ENCODE measurements around the gene ODAM.
A peak's percentile ranks its signal among the peaks of the same experiment; 100 is the strongest.
"Not testable (repeated sequence)": the region's sequence is repeated elsewhere in the genome, so short reads cannot be mapped to it uniquely, and the experiment has no call there.

ODAM gene

GRCh38 chr4:70195425-70195824 lies at the start of gene ODAM:
ODAM (plus strand) TSS chr4:70195725; CDS start chr4:70196544, 819 bp downstream.
- DNase-seq, result no peak

- DNase-seq, result no peak
Measured at GRCh38 chr4:70151271-70151670, 44.3 kb upstream of the ODAM start.

- no peak for DNase-seq
Measured at GRCh38 chr4:70152088-70152487, 43.4 kb upstream of the ODAM start.

- DNase-seq, result no peak
Measured at GRCh38 chr4:70153937-70154336, 41.6 kb upstream of the ODAM start, which contains the start of gene PRR27. PRR27 (plus strand) TSS chr4:70154237; CDS start chr4:70154376, 139 bp downstream.

GRCh38 chr4:70158576-70158975 lies 36.9 kb upstream of the ODAM start:
- DNase-seq, result no peak

- DNase-seq, result no peak
Measured at GRCh38 chr4:70177090-70177489, 18.4 kb upstream of the ODAM start.

- DNase-seq, result no peak
Measured at GRCh38 chr4:70178075-70178660, 17.4 kb upstream of the ODAM start.

- DNase-seq, result no peak
Measured at GRCh38 chr4:70179811-70180210, 15.7 kb upstream of the ODAM start.

GRCh38 chr4:70181864-70182263 lies 13.7 kb upstream of the ODAM start:
- DNase-seq, result no peak

- DNase-seq, result no peak
Measured at GRCh38 chr4:70182517-70183167, 12.9 kb upstream of the ODAM start.

- peak; percentile 1 for DNase-seq
Measured at GRCh38 chr4:70183168-70183939, 12.2 kb upstream of the ODAM start.

- no peak for DNase-seq
Measured at GRCh38 chr4:70183940-70184246, 11.6 kb upstream of the ODAM start.

GRCh38 chr4:70187216-70187615 lies 8.3 kb upstream of the ODAM start:
- DNase-seq, result no peak

GRCh38 chr4:70190579-70190978 lies 4.9 kb upstream of the ODAM start:
- no peak for DNase-seq

GRCh38 chr4:70191647-70192046 lies 3.9 kb upstream of the ODAM start:
- DNase-seq, result no peak

GRCh38 chr4:70192895-70193294 lies 2.6 kb upstream of the ODAM start:
- no peak for DNase-seq

GRCh38 chr4:70196857-70197256 lies 1.3 kb downstream of the ODAM start:
- no peak for DNase-seq

- DNase-seq, result no peak
Measured at GRCh38 chr4:70197842-70198241, 2.3 kb downstream of the ODAM start.

GRCh38 chr4:70203601-70204000 lies 8.1 kb downstream of the ODAM start:
- no peak for DNase-seq

GRCh38 chr4:70212752-70213151 lies 17.2 kb downstream of the ODAM start:
- DNase-seq, result not testable (repeated sequence)

GRCh38 chr4:70216109-70216508 lies 20.6 kb downstream of the ODAM start:
- DNase-seq, result not testable (repeated sequence)

GRCh38 chr4:70216550-70216949 lies 21.0 kb downstream of the ODAM start:
- not testable (repeated sequence) for DNase-seq

- DNase-seq, result not testable (repeated sequence)
Measured at GRCh38 chr4:70221389-70221788, 25.9 kb downstream of the ODAM start.

- DNase-seq, result not testable (repeated sequence)
Measured at GRCh38 chr4:70221818-70222217, 26.3 kb downstream of the ODAM start.

All from NCI-H2029 treated with DMSO at 0.1 percent for 48 hours (cell line).